ENCODE measurements around the gene MED31. TPM values are rescaled to one million over a fixed set of nuclear protein-coding genes. Genes with fewer than 3 reads are reported as not detected.

MED31 gene
- total RNA-seq, 1 donor from 2014 or later, result 12.9 TPM

GRCh38 chr17:6632530-6632929 is 18.9 kb downstream of the MED31 start:
- Mint-ChIP-seq H3K36me3 (ENCODE audit: low read depth) (peaks cover 44% of the 10 kb centered on the region), H3K27me3 (ENCODE audit: low read depth) (no peaks in the 10 kb centered on the region), H3K4me3 (ENCODE audit: unreplicated experiment) (no peak overlapping the region), H3K9me3 (ENCODE audit: low read depth) (peaks cover 6% of the 10 kb centered on the region), H3K4me1 (ENCODE audit: low read depth) (no peaks in the 10 kb centered on the region), H3K27ac (ENCODE audit: unreplicated experiment) (no peak overlapping the region)
- TF ChIP-seq CTCF (IDR thresholded peaks at IDR 0.05), result no peak
- no peak for DNase-seq (ENCODE audit: low spot score)

- TF ChIP-seq CTCF (IDR thresholded peaks at IDR 0.05), result no peak
- Mint-ChIP-seq H3K27ac (ENCODE audit: unreplicated experiment) (no peak overlapping the region), H3K4me3 (ENCODE audit: unreplicated experiment) (no peak overlapping the region), H3K36me3 (ENCODE audit: low read depth) (peaks cover 46% of the 10 kb centered on the region), H3K4me1 (ENCODE audit: low read depth) (peaks cover 2% of the 10 kb centered on the region), H3K27me3 (ENCODE audit: low read depth) (no peaks in the 10 kb centered on the region), H3K9me3 (ENCODE audit: low read depth) (peaks cover 6% of the 10 kb centered on the region)
- DNase-seq (ENCODE audit: low spot score), result no peak
These were observed 21.0 kb downstream of the MED31 start for GRCh38 chr17:6630390-6630789.

GRCh38 chr17:6627019-6627418 is 24.4 kb downstream of the MED31 start:
- H3K27ac Mint-ChIP-seq (ENCODE audit: unreplicated experiment), result no peak overlapping the region
- DNase-seq (ENCODE audit: low spot score), result no peak
- no peak for TF ChIP-seq CTCF (IDR thresholded peaks at IDR 0.05)
- no peak overlapping the region for H3K4me3 Mint-ChIP-seq (ENCODE audit: unreplicated experiment)
- H3K4me1 Mint-ChIP-seq (ENCODE audit: low read depth), result peaks cover 6% of the 10 kb centered on the region
- H3K9me3 Mint-ChIP-seq (ENCODE audit: low read depth), result no peaks in the 10 kb centered on the region
- peaks cover 28% of the 10 kb centered on the region for H3K36me3 Mint-ChIP-seq (ENCODE audit: low read depth)
- H3K27me3 Mint-ChIP-seq (ENCODE audit: low read depth), result no peaks in the 10 kb centered on the region

- Mint-ChIP-seq H3K4me3 (ENCODE audit: unreplicated experiment) (no peak overlapping the region), H3K27me3 (ENCODE audit: low read depth) (no peaks in the 10 kb centered on the region), H3K36me3 (ENCODE audit: low read depth) (peaks cover 28% of the 10 kb centered on the region), H3K4me1 (ENCODE audit: low read depth) (peaks cover 6% of the 10 kb centered on the region), H3K27ac (ENCODE audit: unreplicated experiment) (no peak overlapping the region), H3K9me3 (ENCODE audit: low read depth) (no peaks in the 10 kb centered on the region)
- no peak for TF ChIP-seq CTCF (IDR thresholded peaks at IDR 0.05)
- DNase-seq (ENCODE audit: low spot score), result no peak
These were observed 24.8 kb downstream of the MED31 start for GRCh38 chr17:6626616-6627015.

- Mint-ChIP-seq H3K4me3 (ENCODE audit: unreplicated experiment) (no peak overlapping the region), H3K27ac (ENCODE audit: unreplicated experiment) (no peak overlapping the region), H3K27me3 (ENCODE audit: low read depth) (no peaks in the 10 kb centered on the region), H3K9me3 (ENCODE audit: low read depth) (no peaks in the 10 kb centered on the region), H3K4me1 (ENCODE audit: low read depth) (peaks cover 6% of the 10 kb centered on the region), H3K36me3 (ENCODE audit: low read depth) (peaks cover 24% of the 10 kb centered on the region)
- TF ChIP-seq CTCF (IDR thresholded peaks at IDR 0.05), result no peak
- no peak for DNase-seq (ENCODE audit: low spot score)
These were observed 27.5 kb downstream of the MED31 start for GRCh38 chr17:6623941-6624340.

Measured in chondrocyte (in vitro differentiated cells).